Measurements from ENCODE around the gene SPOCK3.

GRCh38 chr4:167119392-167119791, 114.9 kb downstream of the SPOCK3 start:
- no peak for TF ChIP-seq POLR2AphosphoS5 (IDR thresholded peaks at IDR 0.05; ENCODE audit: low read depth, low read length)
- no peak for TF ChIP-seq POU2F2 (IDR thresholded peaks at IDR 0.05; ENCODE audit: low read depth, low read length)
- TF ChIP-seq TAF1 (IDR thresholded peaks at IDR 0.05; ENCODE audit: low read depth, low read length): no peak
- no peak for TF ChIP-seq POLR2A (IDR thresholded peaks at IDR 0.05; ENCODE audit: low read depth, low read length)

Measured in GM12891 (cell line).